Endothelial cell (in vitro differentiated cells): ENCODE results near the gene HAUS8. TPM values are rescaled to one million over a fixed set of nuclear protein-coding genes. Genes with fewer than 3 reads are reported as not detected.
"Not testable (repeated sequence)": the region's sequence is repeated elsewhere in the genome, so short reads cannot be mapped to it uniquely, and the experiment has no call there.

Experiments
- DNase-seq: peaks from one replicate; pipeline ENCODE4 v3.0.0; 2021; ENCODE audit warnings: low spot score
- H3K27ac Mint-ChIP-seq: one replicate; pipeline ENCODE4 v1.8.0; 2021; ENCODE audit warnings: mixed read lengths, inconsistent platforms; ENCODE audit not compliant: unreplicated experiment
- H3K27me3 Mint-ChIP-seq: one replicate; pipeline ENCODE4 v1.8.0; 2021; ENCODE audit warnings: mild to moderate bottlenecking, moderate library complexity, mixed read lengths, inconsistent platforms; ENCODE audit not compliant: unreplicated experiment
- H3K36me3 Mint-ChIP-seq: one replicate; pipeline ENCODE4 v1.8.0; 2021; ENCODE audit warnings: mild to moderate bottlenecking, low read depth, mixed read lengths, inconsistent platforms; ENCODE audit not compliant: unreplicated experiment
- H3K4me1 Mint-ChIP-seq: one replicate; pipeline ENCODE4 v1.8.0; 2021; ENCODE audit warnings: mild to moderate bottlenecking, mixed read lengths, inconsistent platforms; ENCODE audit not compliant: unreplicated experiment
- H3K4me3 Mint-ChIP-seq: one replicate; pipeline ENCODE4 v1.8.0; 2021; ENCODE audit warnings: mild to moderate bottlenecking, mixed read lengths, inconsistent platforms; ENCODE audit not compliant: unreplicated experiment
- H3K9me3 Mint-ChIP-seq: one replicate; pipeline ENCODE4 v1.8.0; 2021; ENCODE audit warnings: mixed read lengths, inconsistent platforms; ENCODE audit not compliant: unreplicated experiment
- total RNA-seq: library from RNA; stranded (reverse); fragmentation: NEBNext Ultra II Directional; extraction: Animal tissue kit (Norgen Biotek cat#: 25700); gene quantifications from one replicate; pipeline ENCODE4 v1.2.1, GENCODE V29; 2021; ENCODE audit not compliant: unreplicated experiment
- TF ChIP-seq, protein P1 (sequence below): fragments of 200-600 bp; sonication (generic); IDR thresholded peaks from one replicate; pipeline ENCODE4 v1.5.0; 2021; ENCODE audit warnings: antibody characterized with exemption; ENCODE audit not compliant: unreplicated experiment

The HAUS8 gene
- total RNA-seq, 1 donor from 2014 or later = 6.9 TPM

DNA sequence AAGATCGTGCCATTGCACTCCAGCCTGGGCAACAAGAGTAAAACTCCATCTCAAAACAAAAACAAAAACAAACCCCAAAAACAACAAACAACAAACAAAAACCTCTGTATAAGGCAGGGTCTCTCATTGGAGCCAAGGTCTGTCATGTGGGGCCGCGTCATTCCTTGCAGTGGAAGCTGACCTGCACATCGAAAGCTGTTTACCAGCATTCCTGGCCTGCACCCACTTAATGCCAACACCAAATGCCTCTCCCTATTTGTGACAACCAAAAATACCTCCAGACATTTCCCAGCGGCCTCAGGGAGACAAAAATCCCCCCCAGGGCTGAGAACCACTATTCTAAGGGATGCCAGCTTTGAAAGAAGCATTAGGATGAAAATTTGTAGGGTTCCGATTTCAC lies 49.9 kb downstream of the HAUS8 start:
- no peak overlapping the region for H3K4me3 Mint-ChIP-seq

DNA sequence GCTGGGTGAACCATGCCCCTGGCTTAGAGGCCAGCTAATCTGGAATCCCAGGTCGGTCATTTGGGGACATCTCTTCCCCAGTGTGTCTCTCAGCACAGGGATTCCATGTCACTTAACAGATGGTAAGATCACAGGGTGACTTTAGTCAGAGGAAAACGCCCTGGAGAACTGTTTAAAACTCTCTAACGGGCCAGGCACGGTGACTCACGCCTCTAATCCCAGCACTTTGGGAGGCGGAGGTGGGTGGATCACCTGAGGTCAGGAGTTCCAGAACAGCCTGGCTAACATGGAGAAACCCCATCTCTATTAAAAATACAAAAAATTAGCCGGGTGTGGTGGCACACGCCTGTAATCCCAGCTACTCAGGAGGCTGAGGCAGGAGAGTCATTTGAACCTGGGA lies 50.3 kb downstream of the HAUS8 start:
- H3K27ac Mint-ChIP-seq, H3K4me1 Mint-ChIP-seq, H3K4me3 Mint-ChIP-seq, DNase-seq, H3K9me3 Mint-ChIP-seq: not testable (repeated sequence)
- Mint-ChIP-seq H3K27me3 (peaks cover 18% of the 10 kb centered on the region), H3K36me3 (peaks cover 15% of the 10 kb centered on the region)

More for the DNA sequence above, 49.9 kb downstream of the HAUS8 start:
- Mint-ChIP-seq H3K9me3 (peaks cover 9% of the 10 kb centered on the region), H3K27ac (no peak overlapping the region), H3K4me1 (peaks cover 5% of the 10 kb centered on the region), H3K27me3 (peaks cover 18% of the 10 kb centered on the region), H3K36me3 (peaks cover 15% of the 10 kb centered on the region)
- TF ChIP-seq, protein P1, sequence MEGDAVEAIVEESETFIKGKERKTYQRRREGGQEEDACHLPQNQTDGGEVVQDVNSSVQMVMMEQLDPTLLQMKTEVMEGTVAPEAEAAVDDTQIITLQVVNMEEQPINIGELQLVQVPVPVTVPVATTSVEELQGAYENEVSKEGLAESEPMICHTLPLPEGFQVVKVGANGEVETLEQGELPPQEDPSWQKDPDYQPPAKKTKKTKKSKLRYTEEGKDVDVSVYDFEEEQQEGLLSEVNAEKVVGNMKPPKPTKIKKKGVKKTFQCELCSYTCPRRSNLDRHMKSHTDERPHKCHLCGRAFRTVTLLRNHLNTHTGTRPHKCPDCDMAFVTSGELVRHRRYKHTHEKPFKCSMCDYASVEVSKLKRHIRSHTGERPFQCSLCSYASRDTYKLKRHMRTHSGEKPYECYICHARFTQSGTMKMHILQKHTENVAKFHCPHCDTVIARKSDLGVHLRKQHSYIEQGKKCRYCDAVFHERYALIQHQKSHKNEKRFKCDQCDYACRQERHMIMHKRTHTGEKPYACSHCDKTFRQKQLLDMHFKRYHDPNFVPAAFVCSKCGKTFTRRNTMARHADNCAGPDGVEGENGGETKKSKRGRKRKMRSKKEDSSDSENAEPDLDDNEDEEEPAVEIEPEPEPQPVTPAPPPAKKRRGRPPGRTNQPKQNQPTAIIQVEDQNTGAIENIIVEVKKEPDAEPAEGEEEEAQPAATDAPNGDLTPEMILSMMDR = no peak
- DNase-seq = no peak

DNA sequence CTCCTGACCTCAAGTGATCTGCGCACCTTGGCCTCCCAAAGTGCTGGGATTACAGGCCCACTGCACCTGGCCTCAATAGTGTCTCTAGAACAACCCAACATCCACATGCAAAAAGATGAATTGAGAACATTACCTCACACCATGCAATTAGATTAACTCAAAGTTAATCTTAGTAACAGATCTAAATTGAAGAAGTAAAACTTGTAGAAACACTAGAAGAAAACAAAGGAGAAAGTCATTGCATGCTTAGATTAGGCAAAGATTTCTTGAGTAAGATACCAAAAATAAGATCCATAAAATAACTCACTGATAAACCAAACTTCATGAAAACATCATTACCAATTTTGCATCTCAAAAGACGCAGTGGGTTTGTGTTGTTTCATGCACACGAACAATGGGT lies 51.4 kb downstream of the HAUS8 start:
- TF ChIP-seq, protein P1 = no peak
- Mint-ChIP-seq H3K36me3 (peaks cover 15% of the 10 kb centered on the region), H3K4me1 (peaks cover 5% of the 10 kb centered on the region), H3K9me3 (peaks cover 9% of the 10 kb centered on the region), H3K4me3 (no peak overlapping the region), H3K27ac (no peak overlapping the region), H3K27me3 (peaks cover 13% of the 10 kb centered on the region)
- DNase-seq = no peak

DNA sequence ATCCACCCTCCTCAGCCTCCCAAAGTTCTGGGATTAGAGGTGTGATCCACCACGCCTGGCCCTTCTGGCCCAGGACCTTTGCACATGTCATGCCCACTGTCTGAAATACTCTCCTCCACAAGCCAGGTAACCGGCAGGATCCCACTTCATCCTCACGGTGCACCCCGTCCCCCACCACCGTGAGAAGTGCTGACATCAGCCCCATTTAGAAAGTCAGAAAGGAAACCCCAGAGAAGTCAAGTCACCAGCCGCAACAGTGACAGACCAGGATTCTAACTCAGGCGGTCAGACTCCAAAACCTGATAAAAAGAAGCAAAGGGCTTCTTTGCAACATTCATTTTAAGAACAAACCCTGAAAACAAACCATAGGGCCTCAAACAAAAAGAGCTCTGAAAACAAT lies 52.5 kb downstream of the HAUS8 start:
- Mint-ChIP-seq H3K4me3 (no peak overlapping the region), H3K27me3 (peaks cover 9% of the 10 kb centered on the region)

DNA sequence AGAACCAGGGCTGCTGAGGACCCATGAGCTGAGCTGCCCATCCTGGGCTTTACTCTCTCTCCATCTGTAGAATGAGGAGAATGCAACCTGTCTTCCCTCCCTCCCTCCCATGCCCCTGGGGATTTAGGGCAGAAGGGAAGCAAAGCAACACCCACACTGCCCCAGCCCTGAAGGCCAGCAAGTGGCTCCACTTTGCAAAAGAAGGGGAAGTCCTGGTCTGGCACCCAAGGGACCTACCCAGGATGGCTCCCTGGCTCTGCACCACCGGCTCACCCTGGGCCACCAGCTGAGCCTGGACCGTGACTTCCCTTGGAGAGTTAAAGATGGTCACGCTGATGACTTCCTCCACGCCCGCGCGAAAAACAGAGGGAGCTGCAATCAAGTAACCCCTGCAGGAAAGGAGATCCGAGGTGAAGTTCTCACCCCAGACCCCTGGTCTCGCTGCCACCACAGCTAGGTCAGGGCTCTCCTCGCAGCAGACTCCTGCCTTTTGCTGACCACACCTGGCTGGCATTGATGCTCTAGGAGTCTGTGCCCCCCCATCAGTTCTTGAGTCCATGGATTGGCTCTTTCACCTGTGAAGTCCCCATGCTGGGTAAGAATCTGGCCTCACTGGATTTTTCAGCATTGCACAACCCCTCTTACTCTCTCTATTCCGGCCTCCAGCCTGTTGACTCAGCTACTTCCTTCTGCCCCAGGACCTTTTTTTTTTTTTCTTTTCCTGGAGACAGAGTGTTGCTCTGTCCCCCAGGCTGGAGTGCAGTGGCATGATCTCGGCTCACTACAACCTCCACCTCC lies 53.3 kb downstream of the HAUS8 start:
- H3K27me3 Mint-ChIP-seq = peaks cover 8% of the 10 kb centered on the region
- H3K27ac Mint-ChIP-seq = no peak overlapping the region
- H3K36me3 Mint-ChIP-seq = peaks cover 15% of the 10 kb centered on the region
- TF ChIP-seq, protein P1 = no peak
- peak overlapping the region; percentile 74 for H3K4me3 Mint-ChIP-seq
- DNase-seq = no peak
- H3K9me3 Mint-ChIP-seq = peaks cover 9% of the 10 kb centered on the region
- peaks cover 5% of the 10 kb centered on the region for H3K4me1 Mint-ChIP-seq

More for the DNA sequence above, 52.5 kb downstream of the HAUS8 start:
- TF ChIP-seq, protein P1 = no peak
- H3K27ac Mint-ChIP-seq = peak overlapping the region; percentile 24
- H3K4me1 Mint-ChIP-seq = peaks cover 5% of the 10 kb centered on the region
- no peak for DNase-seq
- peaks cover 9% of the 10 kb centered on the region for H3K9me3 Mint-ChIP-seq
- H3K36me3 Mint-ChIP-seq = peaks cover 15% of the 10 kb centered on the region
